Right ventricle myocardium superior (tissue), 1 donor: Measurements from ENCODE around the gene ZNF600. TPM values are rescaled to one million over a fixed set of nuclear protein-coding genes. Genes with fewer than 3 reads are reported as not detected.
"Not testable (repeated sequence)": the region's sequence is repeated elsewhere in the genome, so short reads cannot be mapped to it uniquely, and the experiment has no call there.

Experiments
- ATAC-seq: fragments of 200-7000 bp; cut with Tn5 transposase; one replicate; pipeline ENCODE4 v1.9.1; 2020; ENCODE audit warnings: mild to moderate bottlenecking; ENCODE audit not compliant: poor library complexity
- DNase-seq: peaks from one replicate; pipeline ENCODE4 v3.0.0-alpha.2; 2020
- intact Hi-C: fragments of 100-400 bp; cut with DNase I; formaldehyde crosslinking; loops from one replicate; pipeline ENCODE4 v1.11.2; 2022
- long read RNA-seq: library from polyadenylated mRNA; unstranded; transcript quantifications from one replicate; pipeline ENCODE4 v2.0.0, GENCODE V29; 2021
- total RNA-seq: library from RNA; stranded (reverse); fragmentation: NEBNext Ultra II Directional; extraction: Animal tissue kit (Norgen Biotek cat#: 25700); gene quantifications from one replicate; pipeline ENCODE4 v1.2.1, GENCODE V29; 2021
- donor health status: DM: no; HTN: yes; CAD: no; lungs with severe emphysema.

Gene ZNF600
- 2.6 TPM for total RNA-seq
- long read RNA-seq, partial matches to known transcripts: 0 of 3 reads
- long read RNA-seq, other reads (novel, unspliced or antisense): 1 of 3 reads

DNA sequence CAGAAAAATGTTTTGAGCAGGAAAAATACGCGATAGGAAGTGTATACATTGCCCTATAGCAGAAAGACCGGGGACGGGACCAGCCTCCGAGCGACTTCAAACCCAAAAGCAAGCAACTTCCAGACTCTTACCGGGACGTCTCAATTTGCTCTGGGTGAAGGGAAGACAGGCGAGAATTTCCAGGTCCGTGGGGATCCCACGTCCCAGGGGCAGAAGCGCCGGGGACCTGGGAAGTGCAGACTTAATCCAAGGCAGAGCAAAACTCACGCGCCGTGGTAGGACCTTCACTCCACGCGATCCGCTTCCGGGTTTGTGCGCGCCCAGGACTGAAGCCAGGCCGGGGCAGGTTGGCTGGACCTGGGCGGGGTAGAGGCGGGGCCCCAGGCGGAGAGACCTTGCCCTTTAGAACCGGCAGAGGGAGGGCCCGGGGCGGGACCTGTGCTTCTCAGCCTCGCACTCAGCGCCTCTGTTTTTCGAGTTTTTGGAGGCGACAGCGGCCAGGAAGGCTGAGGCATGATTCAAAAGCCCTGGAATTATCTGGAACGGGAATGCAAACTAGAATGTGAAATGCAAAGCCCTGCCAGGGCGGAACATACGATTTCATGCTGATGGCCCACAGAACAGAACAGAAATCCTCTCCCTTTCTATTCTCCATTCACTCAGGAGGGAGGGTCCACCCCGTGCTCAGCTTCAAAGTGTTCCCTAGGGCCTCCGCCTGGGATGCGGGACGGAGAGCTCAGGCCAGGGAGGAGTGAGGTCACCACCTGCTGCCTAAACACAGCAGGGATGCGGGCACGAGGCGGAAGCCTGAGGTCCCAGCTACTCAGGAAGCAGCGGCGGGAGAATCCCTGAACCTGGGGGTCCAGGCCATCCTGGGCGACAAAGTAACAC is at the start of gene ZNF600:
TSS of gene ZNF600 (minus strand) at position 328 of the 891 bp plus-strand sequence. CDS start 7,903 bp downstream, outside the sequence.
- ATAC-seq: peak; percentile 99
- DNase-seq: peak; percentile 95
- intact Hi-C loops: not testable (repeated sequence)

DNA sequence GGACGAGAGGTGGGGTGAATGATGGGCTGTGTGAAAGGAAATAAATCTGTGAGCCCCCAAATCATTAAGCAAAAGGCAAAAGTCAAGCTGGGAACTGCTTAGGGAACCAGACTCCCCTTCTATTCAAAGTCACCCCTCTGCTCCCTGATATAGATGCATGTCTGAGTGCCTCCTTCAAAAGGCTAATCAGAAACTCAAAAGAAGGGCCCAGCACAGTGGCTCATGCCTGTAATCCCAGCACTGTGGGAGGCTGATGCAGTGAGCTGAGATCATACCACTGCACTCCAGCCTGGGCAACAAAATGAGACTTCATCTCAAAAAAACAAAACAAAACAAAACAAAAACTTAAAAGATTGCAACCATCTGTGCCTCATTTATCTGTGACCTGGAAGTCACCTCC is 47.7 kb upstream of the ZNF600 start:
- ATAC-seq, intact Hi-C loops, DNase-seq: not testable (repeated sequence)

DNA sequence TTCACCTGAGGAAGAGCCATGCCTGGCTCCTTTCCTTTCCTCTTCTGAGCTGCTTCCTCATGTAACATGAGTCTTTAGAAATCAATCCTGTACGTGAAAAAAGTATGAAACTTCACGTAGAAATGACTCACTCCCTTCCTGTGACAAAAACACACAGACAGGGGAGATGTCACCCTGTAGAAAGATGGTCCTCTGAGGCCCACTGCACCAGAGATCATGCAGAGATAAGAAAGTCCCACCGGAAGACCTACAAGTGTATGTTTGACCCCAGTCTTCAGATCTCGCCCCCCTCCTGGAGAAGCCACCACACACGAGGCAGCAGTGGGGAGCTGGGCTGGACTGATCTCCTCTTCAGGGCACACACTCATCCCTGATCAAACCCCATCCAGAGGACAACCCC is 47.0 kb upstream of the ZNF600 start:
- intact Hi-C loops, DNase-seq, ATAC-seq: not testable (repeated sequence)

DNA sequence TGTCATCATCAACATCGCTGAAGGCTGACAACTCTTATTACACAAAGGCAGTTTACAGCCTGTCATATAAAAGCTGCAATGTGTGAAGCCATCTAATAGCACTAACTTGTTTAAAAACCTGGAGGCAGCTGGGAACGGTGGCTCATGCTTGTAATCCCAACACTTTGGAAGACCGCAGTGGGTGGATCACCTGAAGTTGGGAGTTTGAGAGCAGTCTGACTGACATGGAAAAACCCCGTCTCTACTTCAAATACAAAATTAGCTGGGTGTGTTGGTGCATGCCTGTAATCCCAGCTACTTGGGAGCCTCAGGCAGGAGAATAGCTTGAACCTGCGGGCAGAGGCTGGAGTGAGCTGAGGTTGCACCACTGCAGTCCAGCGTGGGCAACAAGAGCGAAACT is 43.3 kb upstream of the ZNF600 start:
- intact Hi-C loops: not testable (repeated sequence)

DNA sequence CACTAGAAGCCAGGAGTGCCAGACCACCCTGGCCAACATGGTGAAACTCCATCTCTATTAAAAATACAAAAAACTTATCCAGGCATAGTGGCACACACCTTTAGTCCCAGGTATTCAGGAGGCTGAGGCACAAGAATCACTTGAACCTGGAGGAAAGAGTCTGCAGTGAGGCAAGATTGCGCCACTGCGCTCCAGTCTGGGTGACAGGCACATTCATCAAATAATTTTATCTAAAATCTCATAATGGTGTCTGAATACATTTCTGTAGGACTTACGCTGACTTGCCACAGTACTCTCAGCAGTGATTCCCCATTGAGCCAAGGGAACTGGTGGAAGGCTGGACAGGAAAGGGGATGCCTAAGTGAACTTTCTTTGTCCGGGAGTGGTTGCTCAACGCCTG is 39.2 kb upstream of the ZNF600 start:
- intact Hi-C loops: no loop called here
- DNase-seq: no peak
- ATAC-seq: no peak

More for the DNA sequence above, 43.3 kb upstream of the ZNF600 start:
- ATAC-seq, DNase-seq: not testable (repeated sequence)

DNA sequence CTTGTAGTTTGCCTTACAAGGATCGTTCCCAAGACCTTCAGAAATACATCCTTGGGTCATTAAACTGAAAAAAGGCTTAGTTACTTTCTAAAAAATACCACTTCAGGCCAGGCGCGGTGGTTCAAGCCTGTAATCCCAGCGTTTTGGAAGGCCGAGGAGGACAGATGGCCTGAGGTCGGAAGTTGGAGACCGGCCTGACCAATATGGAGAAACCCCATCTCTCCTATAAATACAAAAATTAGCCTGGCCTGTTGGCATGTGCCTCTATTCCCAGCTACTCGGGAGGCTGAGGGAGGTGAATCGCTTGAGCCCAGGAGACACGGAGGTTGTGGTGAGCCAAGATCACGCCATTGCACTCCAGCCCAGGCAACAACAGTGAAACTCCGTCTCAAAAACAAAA is 37.1 kb upstream of the ZNF600 start:
- ATAC-seq (no peak), DNase-seq (no peak)
- intact Hi-C loops: no loop called here

DNA sequence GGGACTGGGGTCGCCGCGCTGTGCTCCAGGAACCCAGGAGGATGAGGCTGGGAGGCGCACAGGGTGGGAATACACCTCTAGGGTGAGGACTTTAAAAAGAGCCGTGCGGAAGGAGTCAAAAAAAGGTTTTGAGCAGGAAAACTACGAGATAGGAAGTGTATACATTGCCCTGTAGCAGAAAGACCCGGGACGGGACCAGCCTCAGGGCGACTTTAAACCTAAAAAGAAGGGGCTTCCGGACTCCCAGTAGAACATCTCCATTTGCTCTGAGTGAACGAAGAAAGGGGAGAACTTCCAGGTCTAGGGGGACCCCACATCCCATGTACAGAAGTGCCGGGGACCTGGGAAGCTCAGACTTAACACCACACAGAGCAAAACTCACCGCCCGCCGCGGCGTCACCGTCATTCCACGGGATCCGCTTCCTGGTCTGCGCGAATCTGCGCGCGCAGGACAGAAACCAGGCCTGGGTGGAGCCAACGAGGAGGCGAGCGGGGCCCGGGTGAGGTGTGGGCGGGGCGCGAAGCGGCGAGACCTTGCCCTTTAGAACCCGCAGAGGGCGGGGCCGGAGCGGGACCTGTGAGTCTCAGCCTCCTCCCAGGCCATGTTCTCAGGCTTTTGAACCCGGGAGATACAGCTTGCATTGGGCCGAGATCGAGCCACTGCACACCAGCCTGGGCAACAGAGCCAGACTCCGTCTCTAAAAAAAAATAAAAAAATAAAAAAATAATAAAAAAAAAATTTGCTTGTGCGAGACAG is 34.8 kb upstream of the ZNF600 start, which contains the start of gene ZNF28:
TSS of gene ZNF28 (minus strand) at position 430 of the 757 bp plus-strand sequence. CDS start 3,675 bp downstream, outside the sequence.
- intact Hi-C loops: not testable (repeated sequence)
- ATAC-seq (peak; percentile 100), DNase-seq (peak; percentile 90)

DNA sequence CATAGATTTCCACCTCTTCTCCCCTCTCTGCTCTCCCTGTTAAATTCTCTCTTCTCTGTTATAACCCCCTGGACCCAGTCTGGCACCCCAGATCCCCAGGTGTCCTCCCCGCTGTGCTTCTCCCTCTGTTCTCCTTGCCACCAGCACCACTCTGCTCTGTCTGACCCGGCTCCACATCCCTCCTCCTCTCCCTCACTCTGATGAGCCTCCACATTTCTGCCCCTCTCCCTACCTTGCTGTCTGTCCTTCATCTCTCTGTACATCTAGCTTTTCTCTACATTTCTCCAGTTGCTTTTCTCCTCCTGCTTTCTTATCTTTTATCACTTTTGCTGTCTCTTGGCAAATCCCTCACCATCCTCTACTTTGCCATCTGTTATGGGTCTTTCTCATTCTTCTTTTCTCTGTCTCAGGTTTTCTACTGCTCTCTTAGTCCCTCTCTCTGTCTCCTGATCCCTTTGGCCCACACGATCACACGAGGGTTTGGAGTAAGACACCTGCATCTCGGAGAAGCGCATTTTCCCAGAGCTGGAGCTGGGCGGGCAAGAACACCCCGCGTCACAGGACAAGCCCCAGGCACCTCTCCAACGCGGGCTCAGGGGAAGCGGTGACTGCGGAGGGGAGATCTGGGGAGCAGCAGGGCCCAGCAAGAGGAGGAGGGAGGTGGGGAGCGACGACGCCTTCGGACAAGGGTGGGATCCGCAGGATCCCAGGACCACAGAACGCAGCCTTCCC is 34.0 kb upstream of the ZNF600 start:
- intact Hi-C loops: not testable (repeated sequence)
- peak; percentile 55 for DNase-seq
- peak; percentile 58 for ATAC-seq

DNA sequence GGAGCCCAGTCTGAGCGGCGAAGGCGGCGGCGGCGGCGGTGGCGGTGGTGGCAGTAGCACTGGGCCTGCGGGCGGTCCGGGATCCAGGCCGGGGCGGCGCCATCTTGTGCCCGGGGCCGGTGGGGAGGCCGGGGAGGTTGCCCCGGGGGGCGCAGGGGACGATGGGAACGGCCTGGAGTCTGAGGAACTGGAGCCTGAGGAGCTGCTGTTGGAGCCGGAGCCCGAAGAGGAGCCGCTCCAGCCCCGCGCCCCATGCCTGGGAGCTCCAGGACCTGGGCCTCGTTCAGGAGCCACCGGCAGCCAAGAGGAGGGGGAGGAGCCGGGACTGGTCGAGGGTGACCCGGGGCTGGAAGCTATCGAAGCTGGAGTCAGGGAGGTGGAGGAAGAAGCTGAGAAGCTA is 23.2 kb upstream of the ZNF600 start:
- intact Hi-C loops: no loop called here
- ATAC-seq (no peak), DNase-seq (no peak)

DNA sequence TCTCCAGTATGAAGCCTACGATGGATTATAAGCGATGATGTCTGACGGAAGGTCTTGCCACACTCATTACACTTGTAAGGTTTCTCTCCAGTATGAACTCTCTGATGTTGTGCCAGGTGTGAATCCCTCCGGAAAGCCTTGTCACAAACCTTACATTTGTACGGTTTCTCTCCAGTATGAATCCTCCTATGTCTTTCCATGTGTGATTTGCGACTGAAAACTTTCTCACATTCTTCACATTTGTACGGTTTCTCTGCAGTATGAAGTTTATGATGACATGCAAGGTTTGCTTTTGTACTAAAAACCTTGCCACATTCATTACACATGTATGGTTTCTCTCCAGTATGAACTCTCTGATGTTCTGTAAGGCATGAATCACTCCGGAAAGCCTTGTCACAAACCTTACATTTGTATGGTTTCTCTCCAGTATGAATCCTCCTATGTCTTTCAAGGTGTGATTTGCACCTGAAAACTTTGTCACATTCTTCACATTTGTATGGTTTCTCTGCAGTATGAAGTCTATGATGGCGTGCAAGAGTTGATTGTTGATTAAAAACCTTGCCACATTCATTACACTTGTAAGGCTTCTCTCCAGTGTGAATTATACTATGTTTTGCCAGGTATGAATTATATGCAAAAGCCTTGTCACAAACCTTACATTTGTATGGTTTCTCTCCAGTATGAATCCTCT is 13.5 kb upstream of the ZNF600 start:
- ATAC-seq, DNase-seq, intact Hi-C loops: not testable (repeated sequence)

DNA sequence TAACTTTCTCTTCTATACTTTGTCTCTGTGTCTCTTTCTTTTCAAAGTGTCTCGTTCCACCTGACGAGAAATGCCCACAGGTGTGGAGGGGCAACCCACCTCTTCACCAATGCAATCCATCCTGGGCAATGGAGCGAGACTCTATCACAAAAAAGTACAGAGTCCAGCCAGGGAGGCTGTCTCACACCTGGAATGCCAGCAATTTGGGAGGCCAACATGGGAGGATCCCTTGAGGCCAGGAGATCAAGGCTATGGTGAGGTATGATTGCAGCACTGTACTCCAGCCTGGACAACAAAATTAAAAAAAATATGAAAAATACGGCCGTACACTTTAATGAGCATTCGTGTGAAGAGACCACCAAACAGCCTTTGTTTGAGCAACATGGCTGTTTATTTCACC is 2.8 kb upstream of the ZNF600 start:
- no peak for ATAC-seq
- DNase-seq: no peak
- intact Hi-C loops: no loop called here

DNA sequence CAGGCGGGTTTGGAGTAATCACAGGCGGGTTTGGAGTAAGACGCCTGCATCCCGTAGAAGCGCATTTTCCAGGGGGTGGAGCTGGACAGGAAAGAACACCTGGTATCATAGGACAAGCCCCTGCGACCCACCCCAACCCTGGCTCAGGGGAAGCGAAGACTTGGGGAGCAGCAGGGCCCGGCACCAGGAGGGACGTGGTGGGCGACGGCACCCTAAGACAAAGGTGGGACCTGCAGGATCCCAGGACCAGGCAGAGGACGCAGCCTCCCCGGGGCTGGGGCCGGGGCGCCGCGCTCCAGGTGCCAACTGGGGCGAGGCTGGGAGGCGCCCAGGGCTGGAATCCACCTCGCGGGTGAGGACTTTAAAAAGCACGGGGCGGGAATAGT is 520 bp downstream of the ZNF600 start:
- peak; percentile 51 for ATAC-seq
- peak; percentile 38 for DNase-seq
- intact Hi-C loops: no loop called here

DNA sequence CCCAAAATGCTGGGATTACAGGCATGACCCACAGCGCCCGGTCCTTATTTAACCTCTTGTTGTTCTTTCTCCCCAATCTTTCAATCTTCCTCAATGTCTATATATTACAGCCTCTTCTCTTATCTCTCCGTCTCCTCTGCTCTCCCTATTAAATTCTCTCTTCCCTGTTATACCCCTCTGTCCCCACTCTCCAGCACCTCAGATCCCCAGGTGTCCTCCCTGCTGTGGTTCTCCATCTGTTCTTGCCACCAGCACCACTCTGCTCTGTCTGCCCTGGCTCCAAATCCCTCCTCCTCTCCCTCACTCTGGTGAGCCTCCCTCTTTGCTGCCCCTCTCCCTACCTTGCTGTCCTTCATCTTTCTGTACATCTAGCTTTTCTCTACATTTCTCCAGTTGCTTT is 1.1 kb downstream of the ZNF600 start:
- intact Hi-C loops: no loop called here
- ATAC-seq (no peak), DNase-seq (no peak)

DNA sequence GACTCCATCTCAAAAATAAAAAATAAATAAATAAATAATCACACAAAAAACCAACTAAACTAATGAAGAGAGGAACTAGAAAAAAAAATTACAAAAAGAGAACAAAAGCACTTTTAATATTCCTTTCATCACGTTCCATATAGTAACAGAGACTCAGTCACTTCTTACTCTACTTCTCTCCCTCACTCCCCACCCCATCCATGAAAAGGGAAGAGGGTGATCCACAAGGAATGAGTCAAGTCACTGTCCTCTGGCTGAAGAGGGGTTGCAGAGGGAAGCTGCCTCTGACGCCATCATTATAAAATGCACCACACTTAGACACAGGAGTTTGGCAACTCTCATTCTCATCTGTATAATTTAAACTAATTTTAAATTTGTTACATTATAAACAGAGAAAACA is 3.7 kb downstream of the ZNF600 start:
- DNase-seq, ATAC-seq, intact Hi-C loops: not testable (repeated sequence)

DNA sequence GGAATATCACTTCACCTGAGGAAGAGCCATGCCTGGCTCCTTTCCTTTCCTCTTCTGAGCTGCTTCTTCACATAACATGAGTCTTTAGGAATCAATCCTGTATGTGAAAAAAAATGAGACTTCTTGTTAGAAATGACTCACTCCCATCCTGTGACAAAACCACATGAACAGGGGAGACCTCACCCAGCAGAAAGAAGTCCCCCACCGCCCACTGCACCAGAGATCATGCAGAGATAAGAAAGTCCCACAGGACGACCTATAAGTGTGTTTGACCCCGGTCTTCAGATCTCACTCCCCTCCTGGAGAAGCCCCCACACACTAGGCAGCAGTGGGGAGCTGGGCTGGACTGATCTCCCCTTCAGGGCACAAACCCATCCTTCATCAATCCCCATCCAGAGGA is 7.8 kb downstream of the ZNF600 start:
- no peak for DNase-seq

DNA sequence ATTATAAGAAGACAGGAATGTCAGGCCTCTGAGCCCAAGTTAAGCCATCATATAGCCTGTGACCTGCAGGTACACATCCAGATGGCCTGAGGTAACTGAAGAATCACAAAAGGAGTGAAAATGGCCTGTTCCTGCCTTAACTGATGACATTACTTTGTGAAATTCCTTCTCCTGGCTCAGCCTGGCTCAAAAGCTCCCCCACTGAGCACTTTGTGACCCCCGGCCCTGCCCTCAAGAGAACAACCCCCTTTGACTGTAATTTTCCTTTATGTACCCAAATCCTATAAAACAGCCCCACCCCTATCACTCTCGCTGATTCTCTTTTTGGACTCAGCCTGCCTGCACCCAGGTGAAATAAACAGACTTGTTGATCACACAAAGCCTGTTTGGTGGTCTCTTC is 30.1 kb downstream of the ZNF600 start:
- ATAC-seq, DNase-seq, intact Hi-C loops: not testable (repeated sequence)

More for the DNA sequence above, 7.8 kb downstream of the ZNF600 start:
- no peak for ATAC-seq
- intact Hi-C loops: no loop called here

DNA sequence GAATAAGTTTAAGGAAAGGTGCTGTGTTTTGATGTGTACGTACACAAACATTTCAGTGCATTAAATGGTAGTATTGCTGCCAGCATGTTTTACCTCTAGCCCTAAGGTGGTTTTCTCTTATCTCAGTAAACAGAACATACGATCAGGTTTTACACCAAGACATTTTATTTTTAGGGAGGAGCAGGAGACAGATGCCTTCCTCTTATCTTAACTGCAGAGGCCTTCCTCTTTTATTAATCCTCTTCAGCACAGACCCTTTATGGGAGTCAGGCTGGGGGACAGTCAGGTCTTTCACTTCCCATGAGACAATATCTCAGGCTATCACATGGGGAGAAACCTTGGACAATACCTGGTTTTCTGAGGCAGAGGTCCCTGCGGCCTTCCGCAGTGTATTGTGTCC is 36.8 kb downstream of the ZNF600 start:
- DNase-seq (no peak), ATAC-seq (no peak)
- intact Hi-C loops: loop anchor here (5.0 kb wide), 1 partner anchor 502 kb away; no protein-coding TSS in a partner anchor

DNA sequence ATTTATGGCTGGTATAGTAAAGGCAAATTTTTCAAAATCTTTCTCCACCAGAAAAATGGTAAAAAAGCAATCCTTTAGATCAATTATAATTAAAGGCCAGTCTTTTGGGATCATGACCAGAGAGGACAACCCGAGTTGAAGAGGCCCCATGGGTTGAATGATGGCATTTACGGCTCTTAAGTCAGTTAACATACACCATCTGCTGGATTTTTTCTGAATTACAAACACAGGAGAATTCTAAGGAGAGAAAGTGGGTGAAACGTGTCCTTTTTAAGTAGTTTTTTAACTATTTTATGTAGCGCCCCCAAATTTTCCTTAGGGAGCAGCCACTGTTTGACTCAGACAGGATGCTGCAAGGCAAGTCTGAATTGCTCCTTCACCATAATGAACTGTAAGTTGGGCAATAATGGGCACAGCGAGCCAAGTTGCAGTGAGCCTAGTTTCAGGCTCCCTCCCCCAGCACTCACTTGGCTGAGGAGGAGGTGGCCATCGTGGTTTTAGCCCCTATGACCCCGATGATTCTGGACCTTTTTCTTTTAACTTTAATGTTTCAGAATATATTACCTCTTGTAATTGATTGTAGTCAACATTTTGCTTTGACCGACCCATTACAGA is 38.1 kb downstream of the ZNF600 start:
- intact Hi-C loops: no loop called here
- DNase-seq: no peak
- ATAC-seq: no peak
